HEK293 (cell line): ENCODE data around the gene APCDD1L.

Experiments used
- PRDM10 ChIP-seq: fragments of 450-650 bp; formaldehyde crosslinking; IDR thresholded peaks from 2 replicates; pipeline ENCODE4 v1.5.1; 2016; ENCODE audit warnings: missing biosample characterization, missing genetic modification characterization
- ZNF549 ChIP-seq: fragments of 450-650 bp; IDR thresholded peaks from 2 replicates; pipeline ENCODE4 v1.5.1; 2018; ENCODE audit warnings: missing biosample characterization, missing genetic modification characterization, mild to moderate bottlenecking, inconsistent platforms, moderate library complexity

- TF ChIP-seq ZNF549 (tag by site-specific recombination) (no peak), PRDM10 (tag by site-specific recombination) (no peak)
These were observed 90.8 kb downstream of the APCDD1L start for GRCh38 chr20:58424218-58424969.
